Measurements from ENCODE around the gene WDR91. TPM values are rescaled to one million over a fixed set of nuclear protein-coding genes. Genes with fewer than 3 reads are reported as not detected.

Gene WDR91
- total and polyA plus RNA-seq, 2 donors (not counting 1 experiment from before 2014, with no cell fraction given) = 6.0 to 27.4 TPM

GRCh38 chr7:135200821-135201331 lies 10.4 kb downstream of the WDR91 start:
- Histone ChIP-seq H2AFZ (ENCODE audit: low read length) (no peak overlapping the region), H3K79me2 (ENCODE audit: control insufficient read depth, insufficient read depth, low read length) (peaks cover 4% of the 10 kb centered on the region), H3K9me3 (ENCODE audit: control insufficient read depth, insufficient read depth, low read depth, low read length) (no peaks in the 10 kb centered on the region), H3K36me3 (ENCODE audit: control insufficient read depth, insufficient read depth, low read length) (peaks cover 2% of the 10 kb centered on the region), H3K27me3 (ENCODE audit: control insufficient read depth, insufficient read depth, low read length) (no peaks in the 10 kb centered on the region), H3K4me1 (ENCODE audit: control insufficient read depth, extremely low read depth, insufficient read depth, low read length) (peaks cover 18% of the 10 kb centered on the region), H3K9ac (ENCODE audit: insufficient read depth, low read length) (no peak overlapping the region), H3K4me2 (ENCODE audit: extremely low read depth, insufficient read depth, low read length) (no peak overlapping the region), H3K27ac (ENCODE audit: insufficient read depth, low read length) (no peak overlapping the region), H3K4me3 (replicated peaks in 1 of 4; ENCODE audit: control extremely low read depth in 1 of 4, insufficient read depth in 1 of 4, low read depth in 3 of 4, low read length in 4 of 4) (no peak overlapping the region), H4K20me1 (ENCODE audit: control insufficient read depth, extremely low read depth, insufficient read depth, low read length) (no peaks in the 10 kb centered on the region)
- TF ChIP-seq, protein P1, sequence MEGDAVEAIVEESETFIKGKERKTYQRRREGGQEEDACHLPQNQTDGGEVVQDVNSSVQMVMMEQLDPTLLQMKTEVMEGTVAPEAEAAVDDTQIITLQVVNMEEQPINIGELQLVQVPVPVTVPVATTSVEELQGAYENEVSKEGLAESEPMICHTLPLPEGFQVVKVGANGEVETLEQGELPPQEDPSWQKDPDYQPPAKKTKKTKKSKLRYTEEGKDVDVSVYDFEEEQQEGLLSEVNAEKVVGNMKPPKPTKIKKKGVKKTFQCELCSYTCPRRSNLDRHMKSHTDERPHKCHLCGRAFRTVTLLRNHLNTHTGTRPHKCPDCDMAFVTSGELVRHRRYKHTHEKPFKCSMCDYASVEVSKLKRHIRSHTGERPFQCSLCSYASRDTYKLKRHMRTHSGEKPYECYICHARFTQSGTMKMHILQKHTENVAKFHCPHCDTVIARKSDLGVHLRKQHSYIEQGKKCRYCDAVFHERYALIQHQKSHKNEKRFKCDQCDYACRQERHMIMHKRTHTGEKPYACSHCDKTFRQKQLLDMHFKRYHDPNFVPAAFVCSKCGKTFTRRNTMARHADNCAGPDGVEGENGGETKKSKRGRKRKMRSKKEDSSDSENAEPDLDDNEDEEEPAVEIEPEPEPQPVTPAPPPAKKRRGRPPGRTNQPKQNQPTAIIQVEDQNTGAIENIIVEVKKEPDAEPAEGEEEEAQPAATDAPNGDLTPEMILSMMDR (conservative IDR thresholded peaks at IDR 0.05 in 1 of 2, IDR thresholded peaks at IDR 0.05 in 1 of 2; ENCODE audit: low read depth in 1 of 2, low read length in 2 of 2) = no peak
- peak; percentile 22 to 58 for DNase-seq (ENCODE audit: low read depth in 2 of 2)

GRCh38 chr7:135199439-135199838 lies 11.9 kb downstream of the WDR91 start:
- H3K9ac ChIP-seq (ENCODE audit: insufficient read depth, low read length) = no peak overlapping the region
- no peaks in the 10 kb centered on the region for H4K20me1 ChIP-seq (ENCODE audit: control insufficient read depth, extremely low read depth, insufficient read depth, low read length)
- H3K4me1 ChIP-seq (ENCODE audit: control insufficient read depth, extremely low read depth, insufficient read depth, low read length) = peaks cover 11% of the 10 kb centered on the region
- H3K4me3 ChIP-seq (replicated peaks in 1 of 4; ENCODE audit: control extremely low read depth in 1 of 4, insufficient read depth in 1 of 4, low read depth in 3 of 4, low read length in 4 of 4) = no peak overlapping the region
- H3K36me3 ChIP-seq (ENCODE audit: control insufficient read depth, insufficient read depth, low read length) = peaks cover 2% of the 10 kb centered on the region
- H2AFZ ChIP-seq (ENCODE audit: low read length) = no peak overlapping the region
- no peaks in the 10 kb centered on the region for H3K9me3 ChIP-seq (ENCODE audit: control insufficient read depth, insufficient read depth, low read depth, low read length)
- no peak for TF ChIP-seq EZH2 (IDR thresholded peaks at IDR 0.05; ENCODE audit: low read length, missing control alignments)
- TF ChIP-seq, protein P1 (conservative IDR thresholded peaks at IDR 0.05 in 1 of 2, IDR thresholded peaks at IDR 0.05 in 1 of 2; ENCODE audit: low read depth in 1 of 2, low read length in 2 of 2) = no peak
- H3K27ac ChIP-seq (ENCODE audit: insufficient read depth, low read length) = no peak overlapping the region
- H3K27me3 ChIP-seq (ENCODE audit: control insufficient read depth, insufficient read depth, low read length) = no peaks in the 10 kb centered on the region
- H3K79me2 ChIP-seq (ENCODE audit: control insufficient read depth, insufficient read depth, low read length) = peaks cover 4% of the 10 kb centered on the region
- no peak for DNase-seq (ENCODE audit: low read depth in 2 of 2)
- H3K4me2 ChIP-seq (ENCODE audit: extremely low read depth, insufficient read depth, low read length) = no peak overlapping the region

- Histone ChIP-seq H3K36me3 (ENCODE audit: control insufficient read depth, insufficient read depth, low read length) (peaks cover 4% of the 10 kb centered on the region), H3K4me2 (ENCODE audit: extremely low read depth, insufficient read depth, low read length) (no peak overlapping the region), H3K27me3 (ENCODE audit: control insufficient read depth, insufficient read depth, low read length) (no peaks in the 10 kb centered on the region), H3K9me3 (ENCODE audit: control insufficient read depth, insufficient read depth, low read depth, low read length) (no peaks in the 10 kb centered on the region), H3K4me1 (ENCODE audit: control insufficient read depth, extremely low read depth, insufficient read depth, low read length) (peaks cover 6% of the 10 kb centered on the region), H3K79me2 (ENCODE audit: control insufficient read depth, insufficient read depth, low read length) (peaks cover 4% of the 10 kb centered on the region), H3K9ac (ENCODE audit: insufficient read depth, low read length) (no peak overlapping the region), H3K27ac (ENCODE audit: insufficient read depth, low read length) (no peak overlapping the region), H4K20me1 (ENCODE audit: control insufficient read depth, extremely low read depth, insufficient read depth, low read length) (no peaks in the 10 kb centered on the region), H3K4me3 (replicated peaks in 1 of 4; ENCODE audit: control extremely low read depth in 1 of 4, insufficient read depth in 1 of 4, low read depth in 3 of 4, low read length in 4 of 4) (no peak overlapping the region), H2AFZ (ENCODE audit: low read length) (no peak overlapping the region)
- DNase-seq (ENCODE audit: low read depth in 2 of 2) = peak; percentile 52 to 72
- no peak for TF ChIP-seq EZH2 (IDR thresholded peaks at IDR 0.05; ENCODE audit: low read length, missing control alignments)
- TF ChIP-seq, protein P1 (conservative IDR thresholded peaks at IDR 0.05 in 1 of 2, IDR thresholded peaks at IDR 0.05 in 1 of 2; ENCODE audit: low read depth in 1 of 2, low read length in 2 of 2) = no peak
Observed at GRCh38 chr7:135197906-135198655, 13.2 kb downstream of the WDR91 start.
